ENCODE data around the gene TMX2. TPM values are rescaled to one million over a fixed set of nuclear protein-coding genes. Genes with fewer than 3 reads are reported as not detected.

Gene TMX2
- total RNA-seq, 1 experiment from 2014 or later = 93.9 TPM

- H3K36me3 ChIP-seq (ENCODE audit: control insufficient read depth in 1 of 2, insufficient read depth in 2 of 2, low read length in 2 of 2) = no peaks in the 10 kb centered on the region
- ChIA-PET RAD21 (ENCODE audit: low non-redundant PET in 1 of 2, low total read pairs in 2 of 2, uncharacterized antibody in 2 of 2, unreplicated experiment in 2 of 2) (no interaction called here), CTCF (no interaction called here), POLR2A (interaction anchor here (1.0 kb wide), 1 partner anchor 14 kb away, joined by 5 read pairs; the partner anchor contains the start of gene CTNND1)
- H3K4me2 ChIP-seq (ENCODE audit: low read length) = peak overlapping the region; percentile 72
- H2AFZ ChIP-seq (ENCODE audit: low read depth, low read length, poor library complexity, severe bottlenecking) = no peak overlapping the region
- intact Hi-C loops (cut with micrococcal nuclease) = no loop called here
- no TSS peak for BruUV-seq (replicated peaks)
- H3K79me2 ChIP-seq (ENCODE audit: insufficient read depth, low read length) = peaks cover 100% of the 10 kb centered on the region
- TF ChIP-seq, protein P1, sequence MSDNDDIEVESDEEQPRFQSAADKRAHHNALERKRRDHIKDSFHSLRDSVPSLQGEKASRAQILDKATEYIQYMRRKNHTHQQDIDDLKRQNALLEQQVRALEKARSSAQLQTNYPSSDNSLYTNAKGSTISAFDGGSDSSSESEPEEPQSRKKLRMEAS (IDR thresholded peaks at IDR 0.05) = 0 out of 2 replicates have a peak, but pooled peaks have one; percentile 14
- TF ChIP-seq ZFX (IDR thresholded peaks at IDR 0.05) (no peak), POLR2AphosphoS5 (IDR thresholded peaks at IDR 0.05; ENCODE audit: low read depth, low read length) (no peak), SIN3A (IDR thresholded peaks at IDR 0.05; ENCODE audit: low read depth) (0 out of 2 replicates have a peak, but pooled peaks have one; percentile 16), SP1 (IDR thresholded peaks at IDR 0.05; ENCODE audit: low read depth) (no peak), RAD21 (IDR thresholded peaks at IDR 0.05; ENCODE audit: low read depth) (no peak)
- DNase-seq (ENCODE audit: low read depth, low spot score) (no peak), ATAC-seq (no peak)
- no peaks in the 10 kb centered on the region for H3K27me3 ChIP-seq (ENCODE audit: insufficient read depth, low read length)
- peaks cover 94 to 98% of the 10 kb centered on the region in 2 experiments for H3K4me1 ChIP-seq (ENCODE audit: control insufficient read depth in 1 of 2, insufficient read depth in 2 of 2, low read length in 2 of 2)
- H3K9ac ChIP-seq (ENCODE audit: low read length) = peak overlapping the region; percentile 69
- H3K4me3 ChIP-seq (replicated peaks in 1 of 2; ENCODE audit: low read depth in 1 of 2, low read length in 2 of 2) = no peak overlapping the region
- no peaks in the 10 kb centered on the region for H3K9me3 ChIP-seq (ENCODE audit: control insufficient read depth in 1 of 2, insufficient read depth in 1 of 2, low read depth in 1 of 2, low read length in 2 of 2)
- H4K20me1 ChIP-seq (ENCODE audit: insufficient read depth) = peaks cover 4% of the 10 kb centered on the region; the same call in 1 of the 2 replicates
- H3K9me2 ChIP-seq (ENCODE audit: insufficient read depth) = no peaks in the 10 kb centered on the region
- peak overlapping the region; percentile 89 for H3K27ac ChIP-seq (ENCODE audit: low read depth, low read length)
Observed at GRCh38 chr11:57776031-57776521, 63.7 kb downstream of the TMX2 start.

DNA sequence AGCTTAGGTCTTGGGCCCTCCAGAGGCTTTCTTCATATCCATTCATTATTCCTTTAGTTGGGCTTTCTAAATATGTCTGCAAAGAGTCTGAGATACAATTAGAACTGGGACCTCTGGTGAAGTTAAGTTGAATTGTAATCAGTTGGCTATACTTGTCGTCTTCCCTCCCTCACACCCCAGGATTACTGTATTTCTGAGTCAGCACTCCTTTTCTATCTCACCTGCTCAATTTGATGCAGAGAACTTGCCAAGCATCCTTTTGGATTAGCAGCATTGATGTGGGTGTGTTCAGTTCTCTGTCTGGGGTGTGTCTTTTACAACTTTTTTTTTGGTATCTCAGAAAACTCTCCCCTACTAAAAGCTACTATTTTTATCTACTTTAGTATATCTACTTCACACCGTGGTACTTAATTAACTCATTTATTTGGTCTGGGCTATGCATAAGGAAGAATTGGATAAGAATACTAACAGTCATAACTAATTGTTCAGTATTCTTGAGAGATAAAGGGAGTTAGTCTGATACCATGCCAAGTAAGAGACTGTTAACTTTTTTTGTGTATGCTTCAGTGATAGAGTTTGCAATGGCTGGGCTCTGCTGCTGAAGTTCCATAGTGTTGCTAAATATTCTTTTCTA is 64.3 kb downstream of the TMX2 start:
- peaks cover 4% of the 10 kb centered on the region; the same call in 1 of the 2 replicates for H4K20me1 ChIP-seq (ENCODE audit: insufficient read depth)
- RAD21 ChIA-PET (ENCODE audit: low non-redundant PET in 1 of 2, low total read pairs in 2 of 2, uncharacterized antibody in 2 of 2, unreplicated experiment in 2 of 2) = no interaction called here
- TF ChIP-seq ELF1 (IDR thresholded peaks at IDR 0.05; ENCODE audit: borderline replicate concordance, low read depth) (no peak), TCF7L2 (IDR thresholded peaks at IDR 0.05; ENCODE audit: borderline replicate concordance, extremely low read depth, insufficient read depth, insufficient read length) (no peak), CEBPB (IDR thresholded peaks at IDR 0.05; ENCODE audit: low read depth) (no peak), CBX3 (IDR thresholded peaks at IDR 0.05; ENCODE audit: low read depth) (no peak), EZH2phosphoT487 (IDR thresholded peaks at IDR 0.05; ENCODE audit: borderline replicate concordance) (no peak), YY1 (IDR thresholded peaks at IDR 0.05; ENCODE audit: extremely low read depth, insufficient replicate concordance, low read depth, low read length) (no peak)
- TF ChIP-seq, protein P2, sequence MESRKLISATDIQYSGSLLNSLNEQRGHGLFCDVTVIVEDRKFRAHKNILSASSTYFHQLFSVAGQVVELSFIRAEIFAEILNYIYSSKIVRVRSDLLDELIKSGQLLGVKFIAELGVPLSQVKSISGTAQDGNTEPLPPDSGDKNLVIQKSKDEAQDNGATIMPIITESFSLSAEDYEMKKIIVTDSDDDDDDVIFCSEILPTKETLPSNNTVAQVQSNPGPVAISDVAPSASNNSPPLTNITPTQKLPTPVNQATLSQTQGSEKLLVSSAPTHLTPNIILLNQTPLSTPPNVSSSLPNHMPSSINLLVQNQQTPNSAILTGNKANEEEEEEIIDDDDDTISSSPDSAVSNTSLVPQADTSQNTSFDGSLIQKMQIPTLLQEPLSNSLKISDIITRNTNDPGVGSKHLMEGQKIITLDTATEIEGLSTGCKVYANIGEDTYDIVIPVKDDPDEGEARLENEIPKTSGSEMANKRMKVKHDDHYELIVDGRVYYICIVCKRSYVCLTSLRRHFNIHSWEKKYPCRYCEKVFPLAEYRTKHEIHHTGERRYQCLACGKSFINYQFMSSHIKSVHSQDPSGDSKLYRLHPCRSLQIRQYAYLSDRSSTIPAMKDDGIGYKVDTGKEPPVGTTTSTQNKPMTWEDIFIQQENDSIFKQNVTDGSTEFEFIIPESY (IDR thresholded peaks at IDR 0.05; ENCODE audit: extremely low read depth, insufficient replicate concordance, low read length) = no peak
- TF ChIP-seq, protein P3, sequence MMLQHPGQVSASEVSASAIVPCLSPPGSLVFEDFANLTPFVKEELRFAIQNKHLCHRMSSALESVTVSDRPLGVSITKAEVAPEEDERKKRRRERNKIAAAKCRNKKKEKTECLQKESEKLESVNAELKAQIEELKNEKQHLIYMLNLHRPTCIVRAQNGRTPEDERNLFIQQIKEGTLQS (IDR thresholded peaks at IDR 0.05) = no peak
- TF ChIP-seq, protein P4, sequence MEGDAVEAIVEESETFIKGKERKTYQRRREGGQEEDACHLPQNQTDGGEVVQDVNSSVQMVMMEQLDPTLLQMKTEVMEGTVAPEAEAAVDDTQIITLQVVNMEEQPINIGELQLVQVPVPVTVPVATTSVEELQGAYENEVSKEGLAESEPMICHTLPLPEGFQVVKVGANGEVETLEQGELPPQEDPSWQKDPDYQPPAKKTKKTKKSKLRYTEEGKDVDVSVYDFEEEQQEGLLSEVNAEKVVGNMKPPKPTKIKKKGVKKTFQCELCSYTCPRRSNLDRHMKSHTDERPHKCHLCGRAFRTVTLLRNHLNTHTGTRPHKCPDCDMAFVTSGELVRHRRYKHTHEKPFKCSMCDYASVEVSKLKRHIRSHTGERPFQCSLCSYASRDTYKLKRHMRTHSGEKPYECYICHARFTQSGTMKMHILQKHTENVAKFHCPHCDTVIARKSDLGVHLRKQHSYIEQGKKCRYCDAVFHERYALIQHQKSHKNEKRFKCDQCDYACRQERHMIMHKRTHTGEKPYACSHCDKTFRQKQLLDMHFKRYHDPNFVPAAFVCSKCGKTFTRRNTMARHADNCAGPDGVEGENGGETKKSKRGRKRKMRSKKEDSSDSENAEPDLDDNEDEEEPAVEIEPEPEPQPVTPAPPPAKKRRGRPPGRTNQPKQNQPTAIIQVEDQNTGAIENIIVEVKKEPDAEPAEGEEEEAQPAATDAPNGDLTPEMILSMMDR (IDR thresholded peaks at IDR 0.05 in 2 of 3, conservative IDR thresholded peaks at IDR 0.05 in 1 of 3; ENCODE audit: borderline replicate concordance in 1 of 3, insufficient read depth in 1 of 3, low read depth in 2 of 3, low read length in 2 of 3) = no peak

More for the DNA sequence above, 64.3 kb downstream of the TMX2 start:
- ChIA-PET CTCF (interaction anchor here (3.0 to 4.5 kb wide), 2 partner anchors 24 to 25 kb away, joined by 12 to 30 read pairs; partner anchors contain the start of gene BTBD18), POLR2A (interaction anchor here (1.0 kb wide), 1 partner anchor 15 kb away, joined by 5 read pairs; the partner anchor contains the start of gene CTNND1)
- Histone ChIP-seq H3K4me1 (ENCODE audit: control insufficient read depth in 1 of 2, insufficient read depth in 2 of 2, low read length in 2 of 2) (peaks cover 91 to 98% of the 10 kb centered on the region in 2 experiments), H3K36me3 (ENCODE audit: control insufficient read depth in 1 of 2, insufficient read depth in 2 of 2, low read length in 2 of 2) (no peaks in the 10 kb centered on the region), H3K9me2 (ENCODE audit: insufficient read depth) (no peaks in the 10 kb centered on the region), H3K9me3 (ENCODE audit: control insufficient read depth in 1 of 2, insufficient read depth in 1 of 2, low read depth in 1 of 2, low read length in 2 of 2) (no peaks in the 10 kb centered on the region), H3K4me3 (replicated peaks in 1 of 2; ENCODE audit: low read depth in 1 of 2, low read length in 2 of 2) (0 out of 4 replicates have a peak overlapping the region, but pooled peaks of 1 of the 2 experiments have one; percentile 49), H3K27ac (ENCODE audit: low read depth, low read length) (peak overlapping the region; percentile 89), H3K27me3 (ENCODE audit: insufficient read depth, low read length) (no peaks in the 10 kb centered on the region), H3K79me2 (ENCODE audit: insufficient read depth, low read length) (peaks cover 100% of the 10 kb centered on the region), H3K4me2 (ENCODE audit: low read length) (peak overlapping the region; percentile 72), H3K9ac (ENCODE audit: low read length) (peak overlapping the region; percentile 69), H2AFZ (ENCODE audit: low read depth, low read length, poor library complexity, severe bottlenecking) (no peak overlapping the region)
- DNase-seq (ENCODE audit: low read depth, low spot score) = no peak
- no peak for ATAC-seq
- no TSS peak for BruUV-seq (replicated peaks)
- intact Hi-C loops (cut with micrococcal nuclease) = no loop called here
